ENCODE measurements around the gene GSTA2.
"Not testable (repeated sequence)": the region's sequence is repeated elsewhere in the genome, so short reads cannot be mapped to it uniquely, and the experiment has no call there.

Gene GSTA2

DNA sequence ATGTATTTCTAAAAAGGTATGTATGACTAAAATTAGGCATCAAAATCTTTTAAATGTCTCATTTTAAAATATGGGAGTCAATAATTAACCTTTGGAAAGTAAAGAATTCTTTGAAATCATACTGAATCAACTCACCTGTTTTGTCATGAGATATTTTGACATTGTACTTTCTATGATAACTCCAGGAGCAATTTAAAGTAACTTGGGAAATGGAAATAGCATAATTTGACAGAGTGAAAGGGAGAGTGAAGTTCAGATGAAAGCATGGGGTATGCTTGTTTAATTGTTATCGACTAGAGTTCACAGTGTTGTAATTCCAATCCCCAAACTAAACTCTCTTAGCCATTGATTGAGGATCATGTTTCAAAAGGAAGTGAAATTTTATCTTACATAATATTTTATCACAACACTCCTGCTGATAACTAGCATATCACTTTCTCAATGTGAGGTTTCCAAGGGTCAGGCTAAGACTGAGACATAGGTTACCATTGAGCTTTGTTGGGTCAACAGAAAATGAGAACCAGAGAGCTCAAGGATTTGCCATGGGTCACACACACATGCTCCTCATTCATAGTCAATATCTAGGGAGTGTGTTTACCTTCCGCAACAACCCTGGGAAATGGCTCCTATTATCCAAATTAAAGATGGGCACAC lies 38.0 kb upstream of the GSTA2 start:
- Histone ChIP-seq H3K27me3 (ENCODE audit: insufficient read depth, low read length, poor library complexity) (no peaks in the 10 kb centered on the region), H2AFZ (ENCODE audit: low read depth, low read length) (no peak overlapping the region), H3K9ac (ENCODE audit: low read depth, low read length) (no peak overlapping the region), H3K36me3 (ENCODE audit: insufficient read depth, low read length) (no peaks in the 10 kb centered on the region), H4K20me1 (ENCODE audit: insufficient read depth, low read length) (no peaks in the 10 kb centered on the region), H3K4me3 (ENCODE audit: low read depth in 1 of 2, low read length in 2 of 2) (no peak overlapping the region), H3K27ac (ENCODE audit: low read length) (no peak overlapping the region), H3K9me3 (ENCODE audit: insufficient read depth, low read length, severe bottlenecking) (no peaks in the 10 kb centered on the region), H3K79me2 (ENCODE audit: insufficient read depth, low read length) (no peaks in the 10 kb centered on the region), H3K4me1 (ENCODE audit: insufficient read depth, low read length) (no peaks in the 10 kb centered on the region), H3K4me2 (ENCODE audit: insufficient read depth, low read length) (no peak overlapping the region)
- ATAC-seq (ENCODE audit: insufficient read depth, low read depth) (no peak), DNase-seq (no peak)
- TF ChIP-seq, protein P1, sequence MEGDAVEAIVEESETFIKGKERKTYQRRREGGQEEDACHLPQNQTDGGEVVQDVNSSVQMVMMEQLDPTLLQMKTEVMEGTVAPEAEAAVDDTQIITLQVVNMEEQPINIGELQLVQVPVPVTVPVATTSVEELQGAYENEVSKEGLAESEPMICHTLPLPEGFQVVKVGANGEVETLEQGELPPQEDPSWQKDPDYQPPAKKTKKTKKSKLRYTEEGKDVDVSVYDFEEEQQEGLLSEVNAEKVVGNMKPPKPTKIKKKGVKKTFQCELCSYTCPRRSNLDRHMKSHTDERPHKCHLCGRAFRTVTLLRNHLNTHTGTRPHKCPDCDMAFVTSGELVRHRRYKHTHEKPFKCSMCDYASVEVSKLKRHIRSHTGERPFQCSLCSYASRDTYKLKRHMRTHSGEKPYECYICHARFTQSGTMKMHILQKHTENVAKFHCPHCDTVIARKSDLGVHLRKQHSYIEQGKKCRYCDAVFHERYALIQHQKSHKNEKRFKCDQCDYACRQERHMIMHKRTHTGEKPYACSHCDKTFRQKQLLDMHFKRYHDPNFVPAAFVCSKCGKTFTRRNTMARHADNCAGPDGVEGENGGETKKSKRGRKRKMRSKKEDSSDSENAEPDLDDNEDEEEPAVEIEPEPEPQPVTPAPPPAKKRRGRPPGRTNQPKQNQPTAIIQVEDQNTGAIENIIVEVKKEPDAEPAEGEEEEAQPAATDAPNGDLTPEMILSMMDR (IDR thresholded peaks at IDR 0.05; ENCODE audit: borderline replicate concordance, extremely low read depth, low read length, poor library complexity, severe bottlenecking) = no peak
- TF ChIP-seq EZH2 (IDR thresholded peaks at IDR 0.05; ENCODE audit: borderline replicate concordance, low read depth, low read length, severe bottlenecking) = no peak

DNA sequence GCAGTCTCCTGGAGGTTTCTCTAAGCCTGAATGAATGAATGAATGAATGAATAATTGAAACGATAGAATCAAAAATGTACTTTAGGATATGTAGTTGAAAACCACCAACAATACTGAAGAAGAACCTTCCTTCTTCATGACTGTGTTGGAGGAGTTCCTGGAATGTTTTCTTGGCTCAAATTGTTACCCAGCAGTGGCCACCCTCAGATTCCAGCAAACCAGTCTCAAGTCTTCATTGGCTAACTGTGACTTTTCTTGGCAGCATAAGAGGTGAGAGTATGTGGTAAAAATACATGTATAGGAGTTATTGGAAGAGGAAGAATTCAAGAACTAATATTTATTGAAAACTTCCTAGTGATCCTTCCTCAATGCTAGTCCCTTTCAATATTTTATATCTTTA lies 36.0 kb upstream of the GSTA2 start:
- H3K79me2 ChIP-seq (ENCODE audit: insufficient read depth, low read length); ATAC-seq (ENCODE audit: insufficient read depth, low read depth); H3K4me2 ChIP-seq (ENCODE audit: insufficient read depth, low read length); H3K9ac ChIP-seq (ENCODE audit: low read depth, low read length); H2AFZ ChIP-seq (ENCODE audit: low read depth, low read length); H3K27me3 ChIP-seq (ENCODE audit: insufficient read depth, low read length, poor library complexity); H4K20me1 ChIP-seq (ENCODE audit: insufficient read depth, low read length); H3K27ac ChIP-seq (ENCODE audit: low read length); H3K4me3 ChIP-seq (ENCODE audit: low read depth in 1 of 2, low read length in 2 of 2); H3K9me3 ChIP-seq (ENCODE audit: insufficient read depth, low read length, severe bottlenecking); H3K4me1 ChIP-seq (ENCODE audit: insufficient read depth, low read length); DNase-seq; H3K36me3 ChIP-seq (ENCODE audit: insufficient read depth, low read length): not testable (repeated sequence)

- not testable (repeated sequence) for H4K20me1 ChIP-seq (ENCODE audit: insufficient read depth, low read length); H3K4me3 ChIP-seq (ENCODE audit: low read depth in 1 of 2, low read length in 2 of 2); H3K4me2 ChIP-seq (ENCODE audit: insufficient read depth, low read length); H3K4me1 ChIP-seq (ENCODE audit: insufficient read depth, low read length); H3K27me3 ChIP-seq (ENCODE audit: insufficient read depth, low read length, poor library complexity); H3K36me3 ChIP-seq (ENCODE audit: insufficient read depth, low read length); H3K9me3 ChIP-seq (ENCODE audit: insufficient read depth, low read length, severe bottlenecking); H3K27ac ChIP-seq (ENCODE audit: low read length); H3K9ac ChIP-seq (ENCODE audit: low read depth, low read length); DNase-seq; ATAC-seq (ENCODE audit: insufficient read depth, low read depth); H3K79me2 ChIP-seq (ENCODE audit: insufficient read depth, low read length); H2AFZ ChIP-seq (ENCODE audit: low read depth, low read length)
Measured at GRCh38 chr6:52794366-52794765, 31.1 kb upstream of the GSTA2 start.

GRCh38 chr6:52790861-52791260 lies 27.6 kb upstream of the GSTA2 start:
- H2AFZ ChIP-seq (ENCODE audit: low read depth, low read length) = no peak overlapping the region

DNA sequence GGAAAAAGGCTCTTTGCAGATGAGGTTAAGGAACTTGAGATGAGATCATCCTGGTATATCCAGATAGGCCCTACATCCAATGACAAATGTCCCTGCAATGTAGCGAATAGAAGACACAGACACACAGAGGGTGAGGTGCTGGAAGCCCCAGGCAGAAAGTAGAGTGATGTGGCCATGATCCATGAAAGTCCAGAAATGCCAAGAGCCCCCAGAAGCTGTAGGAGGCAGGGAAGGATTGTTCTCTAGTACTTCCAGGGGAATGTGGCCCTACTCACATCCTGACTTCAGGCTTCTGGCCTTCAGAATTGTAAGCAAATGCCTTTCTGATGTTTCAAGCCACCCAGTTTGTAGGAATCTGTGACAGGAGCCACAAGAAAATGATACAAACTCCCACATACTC lies 26.4 kb upstream of the GSTA2 start:
- not testable (repeated sequence) for ATAC-seq (ENCODE audit: insufficient read depth, low read depth); H2AFZ ChIP-seq (ENCODE audit: low read depth, low read length); H3K27ac ChIP-seq (ENCODE audit: low read length)

More at GRCh38 chr6:52790861-52791260, 27.6 kb upstream of the GSTA2 start:
- Histone ChIP-seq H3K4me3 (ENCODE audit: low read depth in 1 of 2, low read length in 2 of 2) (no peak overlapping the region), H3K79me2 (ENCODE audit: insufficient read depth, low read length) (no peaks in the 10 kb centered on the region), H3K4me2 (ENCODE audit: insufficient read depth, low read length) (no peak overlapping the region), H3K9me3 (ENCODE audit: insufficient read depth, low read length, severe bottlenecking) (no peaks in the 10 kb centered on the region), H3K9ac (ENCODE audit: low read depth, low read length) (no peak overlapping the region), H3K27me3 (ENCODE audit: insufficient read depth, low read length, poor library complexity) (no peaks in the 10 kb centered on the region), H4K20me1 (ENCODE audit: insufficient read depth, low read length) (no peaks in the 10 kb centered on the region), H3K4me1 (ENCODE audit: insufficient read depth, low read length) (no peaks in the 10 kb centered on the region), H3K27ac (ENCODE audit: low read length) (no peak overlapping the region), H3K36me3 (ENCODE audit: insufficient read depth, low read length) (no peaks in the 10 kb centered on the region)
- TF ChIP-seq EZH2 (IDR thresholded peaks at IDR 0.05; ENCODE audit: borderline replicate concordance, low read depth, low read length, severe bottlenecking) = no peak
- TF ChIP-seq, protein P1 (IDR thresholded peaks at IDR 0.05; ENCODE audit: borderline replicate concordance, extremely low read depth, low read length, poor library complexity, severe bottlenecking) = no peak
- ATAC-seq (ENCODE audit: insufficient read depth, low read depth) (no peak), DNase-seq (no peak)

More for the DNA sequence above, 26.4 kb upstream of the GSTA2 start:
- H3K4me1 ChIP-seq (ENCODE audit: insufficient read depth, low read length); H3K4me3 ChIP-seq (ENCODE audit: low read depth in 1 of 2, low read length in 2 of 2); H3K36me3 ChIP-seq (ENCODE audit: insufficient read depth, low read length); DNase-seq; H3K79me2 ChIP-seq (ENCODE audit: insufficient read depth, low read length); H4K20me1 ChIP-seq (ENCODE audit: insufficient read depth, low read length); H3K4me2 ChIP-seq (ENCODE audit: insufficient read depth, low read length); H3K9me3 ChIP-seq (ENCODE audit: insufficient read depth, low read length, severe bottlenecking); H3K27me3 ChIP-seq (ENCODE audit: insufficient read depth, low read length, poor library complexity); H3K9ac ChIP-seq (ENCODE audit: low read depth, low read length): not testable (repeated sequence)
